Fibroblast of skin of right quadriceps (primary cell): ENCODE data around the gene KLHL40.

Experiments used
- DNase-seq: peaks from one replicate; pipeline ENCODE4 v3.0.0-alpha.2; 2013

KLHL40 gene

DNA sequence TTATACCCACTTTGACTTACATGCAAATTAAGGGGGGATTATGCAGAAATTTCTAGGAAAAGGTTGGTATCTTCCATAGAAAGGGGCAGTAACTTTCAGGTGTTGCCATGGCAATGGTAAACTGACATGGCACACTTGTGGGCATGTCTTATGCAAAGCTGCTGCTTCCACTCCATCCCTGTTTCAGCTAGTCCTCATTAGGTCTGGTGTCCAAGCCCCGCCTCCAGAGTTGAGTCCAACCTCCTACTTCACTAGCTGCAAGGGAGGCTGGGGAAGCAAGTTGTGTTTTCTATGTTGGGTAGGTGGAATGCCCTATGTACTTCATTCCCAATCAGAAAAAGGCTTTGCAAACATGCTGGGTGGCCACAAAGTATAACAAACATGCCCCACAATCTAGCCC, 14.7 kb upstream of the KLHL40 start:
- DNase-seq, result no peak

DNA sequence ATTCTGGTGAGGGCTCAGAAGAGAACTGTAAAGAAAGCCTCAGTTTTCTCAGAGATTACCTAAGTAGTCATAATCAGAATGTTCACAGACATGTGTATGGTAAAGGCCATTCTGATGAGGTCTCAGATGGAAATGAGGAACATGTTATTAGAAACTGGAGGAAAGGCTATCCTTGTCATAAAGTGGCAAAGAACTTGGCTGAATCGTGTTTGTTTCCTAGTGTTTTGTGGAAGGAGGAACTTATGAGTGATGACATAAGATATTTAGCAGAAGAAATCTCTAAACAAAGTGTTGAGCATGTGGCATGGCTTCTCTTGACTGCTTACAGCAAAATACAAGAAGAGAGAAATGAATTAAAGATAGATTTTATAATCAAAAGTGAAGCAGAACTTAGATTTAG, 12.8 kb upstream of the KLHL40 start:
- no peak for DNase-seq

DNA sequence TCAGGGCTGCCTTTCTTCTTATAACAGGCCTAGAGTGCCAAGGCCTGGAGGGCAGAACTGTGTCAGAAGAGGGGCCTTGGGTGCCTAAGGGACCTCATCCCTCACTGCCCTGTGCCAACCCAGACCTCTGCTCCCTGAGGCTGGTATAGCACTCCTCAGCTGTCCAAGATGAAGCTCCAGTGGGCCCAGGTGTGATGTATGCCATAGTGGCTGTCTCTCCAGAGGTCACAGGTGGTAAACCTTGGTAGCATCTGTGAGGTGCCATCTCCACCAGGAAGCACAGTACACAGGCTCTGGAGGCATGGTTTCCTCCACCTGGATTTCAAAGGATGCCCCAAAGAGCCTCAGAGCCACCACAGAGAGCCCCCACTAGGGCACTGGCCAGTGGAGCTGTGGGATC, 12.3 kb upstream of the KLHL40 start:
- DNase-seq, result no peak

DNA sequence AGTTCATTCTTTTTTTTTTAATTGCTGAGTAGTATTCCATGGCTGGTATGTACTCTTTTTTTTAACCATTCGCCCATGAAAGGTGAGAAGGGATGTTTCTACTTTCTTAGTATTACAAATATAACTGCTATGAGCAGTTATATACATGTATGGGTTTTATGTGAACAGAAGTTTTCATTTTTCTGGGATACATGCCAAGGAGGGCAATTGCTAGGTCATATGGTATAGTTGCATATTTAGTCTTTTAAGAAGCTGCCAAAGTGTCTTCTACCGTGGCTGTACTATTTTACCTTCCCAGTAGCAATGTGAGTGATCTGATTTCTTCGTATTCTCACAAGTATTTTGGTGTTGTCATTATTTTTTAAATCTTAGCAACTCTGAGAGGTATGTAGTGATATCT, 11.2 kb upstream of the KLHL40 start:
- no peak for DNase-seq

DNA sequence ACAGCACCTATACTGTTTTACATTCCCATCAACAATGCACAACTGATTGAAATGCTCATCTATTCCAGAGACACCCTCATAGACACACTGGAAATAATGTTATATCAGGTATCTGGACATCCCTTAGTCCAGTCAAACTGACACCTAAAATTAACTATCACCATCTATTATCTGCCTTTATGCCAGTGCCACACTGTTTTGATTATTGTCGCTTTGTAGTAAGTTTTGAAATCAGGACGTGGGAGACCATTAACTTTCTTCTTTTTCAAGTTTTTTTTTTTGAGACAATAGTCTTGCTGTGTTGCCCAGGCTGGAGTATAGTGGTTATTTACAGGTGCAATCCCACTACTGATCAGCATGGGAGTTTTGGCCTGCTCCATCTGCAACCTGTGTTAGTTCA, 9.4 kb upstream of the KLHL40 start:
- no peak for DNase-seq

DNA sequence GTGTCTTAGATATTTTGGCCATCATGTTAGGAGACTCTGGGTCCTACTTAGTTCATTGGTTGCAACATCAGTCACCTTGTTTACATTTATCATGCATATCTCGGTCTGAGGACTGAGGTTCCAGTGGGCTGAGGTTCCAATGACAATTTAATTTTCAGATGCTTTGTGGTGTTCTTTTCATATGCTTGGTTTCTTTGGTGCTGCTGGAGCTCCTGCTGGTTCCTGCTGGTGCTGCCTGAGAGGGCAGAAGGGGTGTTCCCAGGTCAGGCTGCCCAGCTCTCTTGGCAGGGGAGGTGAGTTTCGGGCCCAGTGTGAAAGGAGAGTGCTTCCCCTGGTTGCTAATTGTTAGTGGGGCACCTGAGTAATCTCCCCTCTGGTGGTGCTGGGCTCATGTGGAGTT, 6.9 kb upstream of the KLHL40 start:
- no peak for DNase-seq

DNA sequence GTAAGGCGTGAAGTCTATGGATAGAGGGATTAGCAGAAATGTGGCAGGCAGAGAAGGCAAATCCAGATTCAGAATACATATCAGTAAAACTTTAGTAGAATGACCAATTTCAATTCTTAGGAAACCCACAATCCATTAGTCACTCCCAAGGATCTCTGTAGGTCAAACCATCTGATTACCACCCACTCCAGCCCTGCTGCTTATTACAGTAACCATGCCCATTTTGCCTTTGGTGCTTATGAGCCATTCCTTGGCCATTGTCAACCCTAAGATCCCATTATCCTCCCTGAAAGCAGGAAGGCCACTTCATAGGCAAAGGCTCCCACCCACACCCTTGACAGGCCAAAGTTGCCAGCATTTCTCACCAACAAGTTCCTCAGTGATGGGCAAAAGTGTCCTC, 5.1 kb upstream of the KLHL40 start:
- no peak for DNase-seq

DNA sequence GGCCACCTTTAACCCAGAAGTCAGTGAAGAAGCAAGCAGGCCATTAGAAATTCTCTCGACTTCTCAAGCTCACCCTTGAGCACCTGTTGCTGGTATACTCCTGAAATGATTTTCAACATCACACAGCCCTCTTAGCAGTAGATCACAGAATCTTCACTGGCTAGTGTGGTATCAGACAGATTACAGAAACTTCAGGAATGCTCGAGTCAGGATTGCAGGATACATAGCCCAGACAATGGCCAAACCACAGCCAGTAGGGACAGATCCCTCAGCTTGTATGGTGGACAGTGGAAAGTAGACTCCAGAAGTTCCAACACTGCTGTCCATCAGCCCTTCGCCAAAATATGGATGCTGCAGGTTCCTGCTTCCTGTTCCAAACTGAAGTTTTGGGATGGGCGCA, 4.5 kb upstream of the KLHL40 start:
- no peak for DNase-seq

DNA sequence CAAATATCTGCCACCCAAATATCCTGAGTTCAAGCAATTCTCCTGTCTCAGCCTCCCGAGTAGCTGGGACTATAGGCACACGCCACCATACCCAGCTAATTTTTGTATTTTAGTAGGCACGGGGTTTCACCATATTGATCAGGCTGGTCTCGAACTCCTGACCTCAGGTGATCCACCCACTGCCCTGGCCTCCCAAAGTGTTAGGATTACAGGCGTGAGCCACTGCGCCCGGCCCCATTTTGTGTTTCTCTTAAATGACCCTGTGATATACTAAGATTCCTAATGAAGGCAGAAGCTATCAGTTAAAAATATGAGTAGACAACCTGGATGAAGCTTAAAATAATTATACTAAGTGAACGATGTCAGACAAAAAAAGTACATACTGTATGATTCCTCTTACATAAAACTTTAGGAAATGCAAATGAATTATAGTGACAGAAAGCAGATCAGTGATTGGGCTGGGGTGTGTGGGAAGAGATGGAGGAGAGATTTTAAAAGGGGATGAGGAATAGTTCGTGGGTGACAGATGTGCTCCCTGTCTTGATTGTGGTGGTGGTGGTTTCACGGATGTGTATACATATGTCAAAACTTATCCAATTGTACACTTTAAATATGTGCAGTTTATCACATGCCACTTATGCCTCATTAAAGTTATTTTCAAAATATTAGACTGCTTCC, 3.8 kb upstream of the KLHL40 start:
- no peak for DNase-seq

DNA sequence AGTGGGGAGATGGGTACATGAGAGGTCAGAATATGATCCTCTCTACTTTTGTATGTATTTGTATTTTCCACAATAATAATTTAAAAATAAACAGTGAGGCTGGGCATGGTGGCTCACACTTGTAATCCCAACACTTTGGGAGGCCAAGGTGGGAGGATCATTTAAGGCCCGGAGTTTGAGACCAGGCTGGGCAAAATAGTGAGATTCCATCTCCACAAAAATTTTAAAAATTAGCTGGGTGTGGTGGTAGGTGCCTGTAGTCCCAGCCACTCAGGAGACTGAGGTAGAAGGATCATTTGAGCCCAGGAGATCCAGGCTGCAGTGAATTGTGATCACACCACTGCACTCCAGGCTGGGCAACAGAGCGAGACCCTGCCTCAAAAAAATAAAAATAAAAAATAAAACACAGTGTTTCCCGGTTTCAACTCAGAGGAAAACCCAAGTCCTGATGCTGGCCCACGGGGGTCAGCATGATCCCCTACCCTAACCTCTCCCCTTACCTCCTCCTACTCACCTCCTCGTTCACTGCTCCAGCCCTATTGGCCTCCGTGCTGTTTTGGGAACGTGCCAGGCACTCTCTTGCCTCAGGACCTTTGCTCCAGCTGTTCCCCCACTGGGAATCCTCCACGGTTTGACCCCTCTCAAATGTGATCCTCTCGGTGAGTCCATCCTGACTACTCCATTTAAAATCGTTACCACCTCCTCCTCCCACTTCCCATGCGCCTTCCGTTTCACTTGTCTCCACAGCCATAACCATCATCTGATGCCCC, 2.9 kb upstream of the KLHL40 start:
- no peak for DNase-seq

DNA sequence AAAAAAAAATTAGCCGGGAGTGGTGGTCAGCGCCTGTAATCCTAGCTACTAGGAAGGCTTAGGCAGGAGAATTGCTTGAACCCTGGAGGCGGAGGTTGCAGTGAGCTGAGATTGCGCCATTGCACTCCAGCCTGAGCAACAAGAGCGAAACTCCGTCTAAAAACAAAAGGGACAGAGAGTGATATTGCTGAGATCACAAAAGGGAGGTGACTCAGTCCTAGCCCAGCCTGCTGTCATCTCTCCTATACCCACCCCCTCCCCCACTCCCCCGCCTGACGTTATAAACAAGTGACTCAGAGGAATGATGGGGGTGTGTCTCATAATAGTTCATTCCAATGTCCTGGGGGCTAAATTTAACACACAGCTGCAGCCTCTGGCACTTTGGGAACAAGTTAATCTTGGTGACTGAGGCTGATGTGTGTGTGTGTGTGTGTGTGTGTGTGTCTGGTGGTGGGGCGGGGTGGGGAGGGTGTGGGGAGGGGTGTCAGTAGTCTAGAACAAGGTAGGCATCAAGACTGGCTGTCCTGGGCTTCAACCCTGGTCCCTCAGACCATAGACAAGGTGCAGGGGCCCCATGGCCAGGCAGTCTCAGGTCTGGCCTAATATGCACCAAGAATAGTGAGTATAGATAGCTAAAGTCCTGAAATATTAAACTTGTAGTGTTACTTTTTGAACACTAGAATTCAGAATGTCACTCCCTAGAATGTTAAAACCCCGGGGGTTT, 1.3 kb upstream of the KLHL40 start:
- peak; percentile 92 for DNase-seq

DNA sequence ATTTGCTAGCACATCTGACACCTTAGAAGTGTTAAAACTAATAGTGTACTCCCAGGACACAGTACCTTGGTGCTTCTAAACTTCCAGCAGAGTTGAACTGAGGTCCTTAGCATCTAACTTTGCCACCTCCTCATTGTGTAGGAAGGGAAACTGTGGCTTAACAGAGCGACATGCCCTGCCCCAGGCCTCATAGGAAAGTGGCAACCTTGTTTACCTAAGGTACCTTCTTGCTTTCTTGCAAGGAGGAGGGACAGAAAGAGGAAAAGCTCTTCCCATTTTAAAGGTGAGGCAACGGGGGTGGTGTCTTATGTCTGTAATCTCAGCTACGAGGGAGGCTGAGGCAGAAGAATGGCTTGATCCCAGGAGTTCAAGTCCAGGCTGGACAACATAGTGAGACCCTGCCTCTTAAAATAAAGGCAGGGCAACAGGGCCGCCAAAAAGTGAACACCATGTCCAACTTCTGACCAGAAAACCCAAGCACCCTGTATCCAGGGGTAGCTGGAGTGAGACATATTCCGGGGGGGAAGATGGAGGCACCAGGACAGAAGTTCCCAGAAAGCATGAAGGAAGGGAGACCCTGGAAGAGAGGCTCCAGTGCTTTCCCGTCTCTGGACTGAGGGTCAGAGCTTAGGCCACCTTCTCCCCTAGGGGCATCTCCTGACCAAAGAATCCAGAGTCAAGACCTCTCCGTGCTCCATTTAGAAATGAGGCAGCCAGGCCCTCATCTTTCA, 540 bp upstream of the KLHL40 start:
- no peak for DNase-seq

DNA sequence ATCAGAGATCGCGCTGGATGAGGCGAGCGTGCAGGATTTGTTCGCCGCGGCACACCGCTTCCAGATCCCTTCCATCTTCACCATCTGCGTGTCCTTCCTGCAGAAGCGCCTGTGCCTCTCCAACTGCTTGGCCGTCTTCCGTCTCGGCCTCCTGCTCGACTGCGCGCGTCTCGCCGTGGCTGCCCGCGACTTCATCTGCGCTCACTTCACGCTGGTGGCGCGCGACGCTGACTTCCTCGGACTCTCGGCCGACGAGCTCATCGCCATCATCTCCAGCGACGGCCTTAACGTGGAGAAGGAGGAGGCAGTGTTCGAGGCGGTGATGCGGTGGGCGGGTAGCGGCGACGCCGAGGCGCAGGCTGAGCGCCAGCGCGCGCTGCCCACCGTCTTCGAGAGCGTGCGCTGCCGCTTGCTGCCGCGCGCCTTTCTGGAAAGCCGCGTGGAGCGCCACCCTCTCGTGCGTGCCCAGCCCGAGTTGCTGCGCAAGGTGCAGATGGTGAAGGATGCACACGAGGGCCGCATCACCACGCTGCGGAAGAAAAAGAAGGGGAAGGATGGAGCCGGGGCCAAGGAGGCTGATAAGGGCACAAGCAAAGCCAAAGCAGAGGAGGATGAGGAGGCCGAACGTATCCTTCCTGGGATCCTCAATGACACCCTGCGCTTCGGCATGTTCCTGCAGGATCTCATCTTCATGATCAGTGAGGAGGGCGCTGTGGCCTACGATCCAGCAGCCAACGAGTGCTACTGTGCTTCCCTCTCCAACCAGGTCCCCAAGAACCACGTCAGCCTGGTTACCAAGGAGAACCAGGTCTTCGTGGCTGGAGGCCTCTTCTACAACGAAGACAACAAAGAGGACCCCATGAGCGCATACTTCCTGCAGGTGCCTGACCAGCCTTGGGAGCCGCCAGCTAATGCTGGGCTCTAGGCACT, 819 bp downstream of the KLHL40 start:
- no peak for DNase-seq

DNA sequence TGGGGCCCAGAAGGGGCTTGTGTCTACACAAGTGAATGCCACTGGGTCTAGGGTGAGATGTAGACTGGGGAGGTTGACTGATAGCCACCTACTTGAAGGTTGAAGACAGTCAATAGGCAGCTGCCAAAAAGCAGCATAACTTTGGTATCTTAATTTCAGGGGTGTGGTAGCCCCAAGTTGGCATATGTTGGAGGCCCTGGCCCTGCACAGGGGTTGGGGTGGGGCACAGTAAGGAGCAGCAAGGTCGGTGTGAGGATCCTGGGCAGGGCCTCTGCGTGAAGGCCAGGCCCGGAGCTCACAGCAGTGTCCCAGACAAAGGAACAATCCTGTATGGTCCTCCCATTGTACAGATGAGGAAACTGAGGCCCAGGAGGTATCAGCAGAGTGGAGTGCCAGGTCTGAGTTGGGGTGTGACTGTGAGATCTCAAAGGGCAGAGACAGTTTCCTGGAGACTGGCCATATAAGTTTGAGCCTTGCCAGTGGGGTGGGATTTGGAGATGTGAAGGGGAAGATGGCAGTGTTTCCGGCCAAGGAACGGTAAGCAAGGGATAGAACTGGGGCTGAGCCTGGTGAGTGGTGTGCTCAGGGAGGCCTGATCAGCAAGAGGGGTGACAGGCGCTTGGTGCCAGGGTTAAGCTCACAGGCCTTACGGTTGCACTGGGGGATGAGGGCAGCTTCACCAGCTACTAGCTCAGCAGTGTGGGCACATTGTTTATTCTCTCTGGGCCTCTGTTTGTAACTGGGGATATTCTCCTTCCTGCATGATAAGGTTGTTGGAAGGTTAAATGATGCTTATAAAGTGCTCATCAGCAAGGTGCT, 1.7 kb downstream of the KLHL40 start:
- DNase-seq, result no peak

DNA sequence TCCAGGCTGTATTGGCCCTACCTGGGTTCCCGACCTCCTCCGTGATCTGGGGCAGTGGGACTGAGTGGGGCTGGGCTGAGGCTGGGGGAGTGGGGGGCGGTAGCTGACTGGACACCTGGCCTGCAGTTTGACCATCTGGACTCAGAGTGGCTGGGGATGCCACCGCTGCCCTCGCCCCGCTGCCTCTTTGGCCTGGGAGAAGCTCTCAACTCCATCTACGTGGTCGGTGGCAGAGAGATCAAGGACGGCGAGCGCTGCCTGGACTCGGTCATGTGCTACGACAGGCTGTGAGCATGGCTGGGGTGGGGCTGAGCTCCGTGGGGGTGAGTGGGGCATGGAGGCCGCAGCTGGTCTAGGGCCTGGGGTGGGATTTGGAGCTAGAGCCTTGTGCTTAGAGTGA, 2.7 kb downstream of the KLHL40 start:
- no peak for DNase-seq

DNA sequence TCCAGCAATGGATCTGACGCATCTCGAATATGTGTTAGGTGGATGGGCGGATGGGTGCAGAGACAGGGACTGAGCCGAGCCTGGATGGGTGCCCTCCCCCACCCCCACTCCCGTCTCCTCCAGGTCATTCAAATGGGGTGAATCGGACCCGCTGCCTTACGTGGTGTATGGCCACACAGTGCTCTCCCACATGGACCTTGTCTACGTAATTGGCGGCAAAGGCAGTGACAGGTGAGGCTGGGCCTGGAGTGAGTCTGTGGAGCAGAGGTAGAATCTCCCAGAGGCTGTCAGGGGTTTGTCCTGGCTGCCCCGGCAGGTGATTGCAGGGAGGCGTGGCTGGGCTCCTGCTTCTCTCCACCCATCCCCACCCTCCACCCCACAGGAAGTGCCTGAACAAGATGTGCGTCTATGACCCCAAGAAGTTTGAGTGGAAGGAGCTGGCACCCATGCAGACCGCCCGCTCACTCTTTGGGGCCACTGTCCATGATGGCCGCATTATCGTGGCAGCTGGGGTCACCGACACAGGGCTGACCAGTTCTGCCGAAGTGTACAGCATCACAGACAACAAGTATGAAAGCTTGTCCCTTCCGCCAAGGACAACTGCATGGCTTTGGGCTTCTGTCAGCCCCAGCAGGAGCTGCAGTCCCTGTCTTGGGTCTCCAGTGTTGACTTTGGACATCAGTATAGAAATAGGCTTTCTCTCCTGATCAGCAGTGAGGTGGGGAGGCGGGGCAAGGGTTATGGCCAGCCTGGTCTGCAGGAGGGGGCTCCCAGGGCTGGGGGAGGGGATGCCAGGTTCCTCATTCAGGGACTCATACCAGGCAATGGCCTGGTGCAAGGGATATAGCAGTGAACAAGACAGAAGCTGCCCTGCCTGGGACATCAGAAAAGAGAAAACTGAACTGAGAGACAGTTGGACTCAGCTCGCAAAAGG, 3.4 kb downstream of the KLHL40 start:
- no peak for DNase-seq

DNA sequence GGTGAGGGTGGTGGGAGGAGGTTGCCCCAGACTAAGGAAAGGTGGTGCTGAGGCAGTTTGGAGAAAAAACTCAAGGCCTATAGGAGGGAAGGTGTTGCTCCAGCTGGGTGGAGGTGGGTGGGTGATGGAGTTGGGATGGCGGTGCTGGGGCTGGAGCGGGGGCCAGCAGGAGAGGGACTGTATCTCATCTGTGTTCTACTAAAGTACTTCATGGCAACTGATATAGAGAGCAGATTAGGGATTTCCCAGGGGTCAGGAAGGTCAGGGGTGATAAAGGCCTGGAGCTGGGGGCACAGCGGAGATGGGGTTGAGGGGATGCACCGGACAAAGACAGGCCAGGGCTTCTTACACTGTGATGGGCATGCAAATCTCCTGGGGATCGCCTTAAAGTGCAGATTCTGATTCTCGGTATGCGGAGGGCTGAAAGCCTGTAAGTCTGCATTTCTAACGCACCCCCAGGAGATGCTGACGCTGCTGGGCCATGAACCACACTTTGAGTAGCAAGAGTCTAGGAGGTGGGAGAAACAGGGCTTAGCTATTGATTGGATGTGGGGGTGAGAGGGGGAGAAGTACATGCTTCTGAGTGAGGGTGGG, 4.2 kb downstream of the KLHL40 start:
- no peak for DNase-seq

DNA sequence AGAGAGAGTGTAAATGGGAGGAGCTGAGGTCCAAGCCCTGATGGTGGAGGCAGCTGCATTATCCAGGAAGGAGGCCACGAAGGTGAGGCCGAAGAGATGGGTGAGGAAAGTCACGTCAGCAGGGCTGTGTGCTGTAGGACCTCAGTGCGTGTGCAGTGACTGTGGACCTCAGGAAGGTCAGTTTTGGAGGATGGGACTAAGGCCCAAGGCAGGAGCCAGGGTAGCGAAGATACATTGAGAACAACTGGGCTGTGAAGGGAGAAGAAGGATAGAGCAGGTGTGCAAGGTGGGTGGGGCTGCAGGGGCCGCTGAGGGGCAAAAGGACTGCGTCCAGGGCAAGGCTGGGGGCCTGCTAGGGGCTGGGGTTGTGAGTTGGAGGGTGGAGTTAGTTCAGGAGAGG, 4.9 kb downstream of the KLHL40 start:
- DNase-seq, result no peak

DNA sequence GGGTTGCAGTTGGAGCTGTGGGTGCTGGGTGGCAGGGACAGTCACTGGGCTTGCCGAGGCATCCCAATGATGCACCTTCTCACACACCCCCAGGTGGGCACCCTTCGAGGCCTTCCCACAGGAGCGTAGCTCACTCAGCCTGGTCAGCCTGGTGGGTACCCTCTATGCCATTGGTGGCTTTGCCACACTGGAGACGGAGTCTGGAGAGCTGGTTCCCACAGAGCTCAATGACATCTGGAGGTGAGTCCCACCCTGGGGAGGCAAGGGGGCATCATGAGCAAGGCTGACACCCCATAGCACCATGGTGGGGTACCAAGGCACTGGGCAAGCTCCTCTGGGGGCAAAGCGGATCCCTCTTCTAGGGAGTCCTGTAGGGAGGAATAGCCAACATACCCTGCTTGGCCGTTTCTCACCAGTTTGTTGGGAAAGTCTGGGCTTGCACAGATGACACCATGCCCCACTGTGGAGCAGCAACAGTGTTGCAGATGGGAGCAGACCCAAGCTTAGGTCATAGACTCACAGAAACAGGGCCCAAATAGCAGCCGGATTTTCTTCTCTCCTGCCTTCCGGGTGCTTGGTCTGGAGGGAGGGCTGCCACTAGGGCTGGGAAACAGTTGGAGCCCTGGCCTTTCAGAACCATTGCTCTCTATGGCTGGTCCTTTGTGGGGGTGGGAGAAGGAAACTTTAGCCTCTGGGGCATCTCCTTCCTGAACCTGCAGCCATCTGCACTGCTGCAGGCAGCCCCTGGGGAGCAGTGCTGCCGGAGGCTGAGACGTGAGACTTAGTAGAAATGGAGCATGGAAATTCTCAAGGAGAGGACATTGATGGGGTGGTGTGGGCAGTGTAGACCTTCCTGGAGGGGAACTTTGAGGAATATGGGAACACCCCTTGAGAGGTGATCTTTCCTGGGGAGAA, 5.7 kb downstream of the KLHL40 start:
- no peak for DNase-seq
